ENCODE measurements around the gene MRPL47. TPM values are rescaled to one million over a fixed set of nuclear protein-coding genes. Genes with fewer than 3 reads are reported as not detected.

Gene MRPL47
- total and polyA plus RNA-seq, 2 of the 13 experiments (the other 11 are each of a cell fraction or from before 2014, with no cell fraction given): 36.1 to 83.8 TPM

GRCh38 chr3:179604321-179605078 lies at the start of gene MRPL47, which contains the start of gene NDUFB5 (continued):
- TF ChIP-seq TOPORS (CRISPR knock-in tag; IDR thresholded peaks at IDR 0.05): peak; percentile 14; the same call in 1 of the 2 replicates
- TF ChIP-seq ZNF460 (CRISPR knock-in tag; IDR thresholded peaks at IDR 0.05; ENCODE audit: borderline replicate concordance): no peak
- TF ChIP-seq GATAD1 (CRISPR knock-in tag; IDR thresholded peaks at IDR 0.05): peak; percentile 98
- TF ChIP-seq ZNF777 (CRISPR knock-in tag; IDR thresholded peaks at IDR 0.05): peak; percentile 18; the same call in 1 of the 2 replicates
- peak; percentile 62 for TF ChIP-seq ZFX (CRISPR knock-in tag; IDR thresholded peaks at IDR 0.05; ENCODE audit: low read depth)
- peak; percentile 89 for TF ChIP-seq NFYB (CRISPR knock-in tag; IDR thresholded peaks at IDR 0.05)
- TF ChIP-seq HNRNPUL1 (IDR thresholded peaks at IDR 0.05; ENCODE audit: low read depth, low read length): no peak
- TF ChIP-seq ZNF567 (CRISPR knock-in tag; IDR thresholded peaks at IDR 0.05; ENCODE audit: borderline replicate concordance): no peak
- no peak for TF ChIP-seq ZNF572 (CRISPR knock-in tag; IDR thresholded peaks at IDR 0.05)
- TF ChIP-seq ZNF792 (CRISPR knock-in tag; IDR thresholded peaks at IDR 0.05): peak; percentile 68; the same call in 1 of the 2 replicates
- 0 out of 2 replicates have a peak, but pooled peaks have one; percentile 48 for TF ChIP-seq CBFB (CRISPR knock-in tag; IDR thresholded peaks at IDR 0.05)
- TF ChIP-seq ZNF441 (CRISPR knock-in tag; IDR thresholded peaks at IDR 0.05; ENCODE audit: borderline replicate concordance): peak; percentile 79
- no peak for TF ChIP-seq SNAPC2 (CRISPR knock-in tag; IDR thresholded peaks at IDR 0.05)
- TF ChIP-seq ZNF501 (CRISPR knock-in tag; IDR thresholded peaks at IDR 0.05): peak; percentile 94
- TF ChIP-seq NR2C2 (CRISPR knock-in tag; IDR thresholded peaks at IDR 0.05; ENCODE audit: borderline replicate concordance): peak; percentile 74; the same call in 1 of the 2 replicates
- no peak; the same call in 1 of the 2 replicates for TF ChIP-seq HOXD1 (CRISPR knock-in tag; IDR thresholded peaks at IDR 0.05)
- peak; percentile 67; the same call in 1 of the 2 replicates for TF ChIP-seq SP4 (CRISPR knock-in tag; IDR thresholded peaks at IDR 0.05)
- peak; percentile 34 for TF ChIP-seq CEBPG (CRISPR knock-in tag; IDR thresholded peaks at IDR 0.05)
- no peak for TF ChIP-seq KLF6 (CRISPR knock-in tag; IDR thresholded peaks at IDR 0.05)
- no peak for TF ChIP-seq MAF1 (CRISPR knock-in tag; IDR thresholded peaks at IDR 0.05; ENCODE audit: borderline replicate concordance)
- 0 out of 2 replicates have a peak, but pooled peaks have one; percentile 40 for TF ChIP-seq REPIN1 (CRISPR knock-in tag; IDR thresholded peaks at IDR 0.05; ENCODE audit: borderline replicate concordance, low read depth)
- no peak; the same call in 1 of the 2 replicates for TF ChIP-seq MTA1 (CRISPR knock-in tag; IDR thresholded peaks at IDR 0.05; ENCODE audit: borderline replicate concordance)
- TF ChIP-seq, protein P1, sequence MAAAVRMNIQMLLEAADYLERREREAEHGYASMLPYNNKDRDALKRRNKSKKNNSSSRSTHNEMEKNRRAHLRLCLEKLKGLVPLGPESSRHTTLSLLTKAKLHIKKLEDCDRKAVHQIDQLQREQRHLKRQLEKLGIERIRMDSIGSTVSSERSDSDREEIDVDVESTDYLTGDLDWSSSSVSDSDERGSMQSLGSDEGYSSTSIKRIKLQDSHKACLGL (CRISPR knock-in tag; IDR thresholded peaks at IDR 0.05): 0 out of 2 replicates have a peak, but pooled peaks have one; percentile 8
- no peak for TF ChIP-seq POLR2AphosphoS2 (IDR thresholded peaks at IDR 0.05; ENCODE audit: low read depth, low read length)
- TF ChIP-seq NCOA2 (CRISPR knock-in tag; IDR thresholded peaks at IDR 0.05): peak; percentile 18; the same call in 1 of the 2 replicates
- TF ChIP-seq EP300 (IDR thresholded peaks at IDR 0.05; ENCODE audit: low read depth in 2 of 2, low read length in 2 of 2): no peak
- no peak for TF ChIP-seq EP300 (CRISPR knock-in tag; IDR thresholded peaks at IDR 0.05; ENCODE audit: borderline replicate concordance)
- TF ChIP-seq IRF2 (CRISPR knock-in tag; IDR thresholded peaks at IDR 0.05): peak; percentile 80
- 0 out of 2 replicates have a peak, but pooled peaks have one; percentile 32 for TF ChIP-seq ZNF770 (CRISPR knock-in tag; IDR thresholded peaks at IDR 0.05)
- 0 out of 2 replicates have a peak, but pooled peaks have one; percentile 19 for TF ChIP-seq ZNF124 (CRISPR knock-in tag; IDR thresholded peaks at IDR 0.05)
